HEK293 (cell line): Measurements from ENCODE around the gene TEKTIP1.

Experiments used
- HIC1 ChIP-seq: fragments of 450-650 bp; formaldehyde crosslinking; IDR thresholded peaks from 2 replicates; pipeline ENCODE4 v1.5.1; 2016; ENCODE audit warnings: missing biosample characterization, missing genetic modification characterization
- INSM2 ChIP-seq: fragments of 450-650 bp; formaldehyde crosslinking; IDR thresholded peaks from 2 replicates; pipeline ENCODE4 v1.5.1; 2016; ENCODE audit warnings: missing biosample characterization, missing genetic modification characterization
- KLF1 ChIP-seq: fragments of 450-650 bp; formaldehyde crosslinking; IDR thresholded peaks from 2 replicates; pipeline ENCODE4 v1.5.1; 2016; ENCODE audit warnings: missing biosample characterization, missing genetic modification characterization
- KLF10 ChIP-seq: fragments of 450-650 bp; IDR thresholded peaks from 2 replicates; pipeline ENCODE4 v1.5.1; 2018; ENCODE audit warnings: missing biosample characterization, mild to moderate bottlenecking, missing genetic modification characterization
- KLF17 ChIP-seq: fragments of 450-650 bp; formaldehyde crosslinking; IDR thresholded peaks from 2 replicates; pipeline ENCODE4 v1.5.1; 2016; ENCODE audit warnings: missing biosample characterization, missing genetic modification characterization
- KLF7 ChIP-seq: fragments of 450-650 bp; formaldehyde crosslinking; IDR thresholded peaks from 2 replicates; pipeline ENCODE4 v1.5.1; 2016; ENCODE audit warnings: missing biosample characterization, missing genetic modification characterization, borderline replicate concordance
- KLF8 ChIP-seq: fragments of 450-650 bp; formaldehyde crosslinking; IDR thresholded peaks from 2 replicates; pipeline ENCODE4 v1.5.1; 2016; ENCODE audit warnings: missing biosample characterization, missing genetic modification characterization
- TRIM28 ChIP-seq: IDR thresholded peaks from 2 replicates; pipeline ENCODE4 v1.6.1; 2011; ENCODE audit warnings: low read length, control low read depth, borderline replicate concordance
- TSHZ1 ChIP-seq: fragments of 450-650 bp; formaldehyde crosslinking; IDR thresholded peaks from 2 replicates; pipeline ENCODE4 v1.5.1; 2016; ENCODE audit warnings: missing biosample characterization, missing genetic modification characterization, borderline replicate concordance
- ZBTB6 ChIP-seq: fragments of 450-650 bp; formaldehyde crosslinking; IDR thresholded peaks from 2 replicates; pipeline ENCODE4 v1.5.1; 2017; ENCODE audit warnings: missing biosample characterization, missing genetic modification characterization
- ZNF274 ChIP-seq, 2 experiments: fragments of 200-500 bp in 1 of 2; fragments of 450-650 bp in 1 of 2; sonication (Bioruptor generic) in 1 of 2; formaldehyde crosslinking in 1 of 2; IDR thresholded peaks; 2 replicates each; pipeline versions ENCODE4 v1.5.1 to v1.6.1; 2014 to 2016; ENCODE audit warnings: borderline replicate concordance in 1 of 2, inconsistent platforms in 1 of 2, low read length in 1 of 2, missing biosample characterization in 1 of 2, missing genetic modification characterization in 1 of 2
- ZNF324 ChIP-seq: fragments of 450-650 bp; formaldehyde crosslinking; IDR thresholded peaks from 2 replicates; pipeline ENCODE4 v1.5.1; 2016; ENCODE audit warnings: missing biosample characterization, missing genetic modification characterization
- ZNF341 ChIP-seq: fragments of 450-650 bp; formaldehyde crosslinking; IDR thresholded peaks from 2 replicates; pipeline ENCODE4; 2016; ENCODE audit warnings: low read depth, missing biosample characterization, missing genetic modification characterization
- ZNF354C ChIP-seq: fragments of 450-650 bp; formaldehyde crosslinking; IDR thresholded peaks from 2 replicates; pipeline ENCODE4 v1.5.1; 2016; ENCODE audit warnings: missing biosample characterization, missing genetic modification characterization, low read depth, borderline replicate concordance
- ZNF398 ChIP-seq: fragments of 450-650 bp; formaldehyde crosslinking; IDR thresholded peaks from 2 replicates; pipeline ENCODE4 v1.5.1; 2017; ENCODE audit warnings: missing biosample characterization, missing genetic modification characterization
- ZNF404 ChIP-seq: fragments of 450-650 bp; formaldehyde crosslinking; IDR thresholded peaks from 2 replicates; pipeline ENCODE4 v1.5.1; 2017; ENCODE audit warnings: missing biosample characterization, missing genetic modification characterization
- ZNF449 ChIP-seq: fragments of 450-650 bp; formaldehyde crosslinking; IDR thresholded peaks from 2 replicates; pipeline ENCODE4 v1.5.1; 2017; ENCODE audit warnings: missing biosample characterization, mild to moderate bottlenecking, missing genetic modification characterization, moderate library complexity
- ZNF529 ChIP-seq: fragments of 450-650 bp; formaldehyde crosslinking; IDR thresholded peaks from 2 replicates; pipeline ENCODE4 v1.5.1; 2017; ENCODE audit warnings: missing genetic modification characterization, missing biosample characterization; ENCODE audit not compliant: insufficient replicate concordance
- ZNF561 ChIP-seq: fragments of 450-650 bp; IDR thresholded peaks from 2 replicates; pipeline ENCODE4 v1.5.1; 2018; ENCODE audit warnings: missing biosample characterization, missing genetic modification characterization, borderline replicate concordance
- ZNF585B ChIP-seq: fragments of 450-650 bp; formaldehyde crosslinking; IDR thresholded peaks from 2 replicates; pipeline ENCODE4 v1.5.1; 2016; ENCODE audit warnings: missing biosample characterization, missing genetic modification characterization
- ZSCAN5A ChIP-seq: fragments of 450-650 bp; formaldehyde crosslinking; IDR thresholded peaks from 2 replicates; pipeline ENCODE4 v1.5.1; 2016; ENCODE audit warnings: missing biosample characterization, missing genetic modification characterization

The TEKTIP1 gene

GRCh38 chr19:3557461-3558248 is 18.7 kb downstream of the TEKTIP1 start, which contains the start of gene MFSD12 (continued):
- TF ChIP-seq ZNF274 (IDR thresholded peaks at IDR 0.05; ENCODE audit: low read length) (no peak), ZNF274 (tag by site-specific recombination; IDR thresholded peaks at IDR 0.05; ENCODE audit: borderline replicate concordance) (no peak), TRIM28 (no peak), ZNF561 (0 out of 2 replicates have a peak, but pooled peaks have one; percentile 45), KLF10 (tag by site-specific recombination) (peak; percentile 96), KLF7 (tag by site-specific recombination) (peak; percentile 54; the same call in 1 of the 2 replicates), ZNF324 (tag by site-specific recombination) (peak; percentile 85), KLF17 (tag by site-specific recombination) (peak; percentile 88), INSM2 (tag by site-specific recombination) (peak; percentile 55; the same call in 1 of the 2 replicates), ZNF449 (tag by site-specific recombination) (0 out of 2 replicates have a peak, but pooled peaks have one; percentile 32), KLF1 (tag by site-specific recombination) (peak; percentile 90), ZNF404 (tag by site-specific recombination) (no peak), KLF8 (tag by site-specific recombination) (peak; percentile 99), ZSCAN5A (tag by site-specific recombination) (peak; percentile 88; the same call in 1 of the 2 replicates), HIC1 (tag by site-specific recombination) (peak; percentile 68), ZNF585B (tag by site-specific recombination) (no peak), ZNF529 (tag by site-specific recombination) (no peak), ZNF341 (tag by site-specific recombination) (no peak), ZNF354C (tag by site-specific recombination) (no peak), ZNF398 (tag by site-specific recombination) (no peak), ZBTB6 (0 out of 2 replicates have a peak, but pooled peaks have one; percentile 17), TSHZ1 (tag by site-specific recombination) (peak; percentile 60; the same call in 1 of the 2 replicates)
